OCI-LY7 (cell line): ENCODE data around the gene PRSS2. TPM values are rescaled to one million over a fixed set of nuclear protein-coding genes. Genes with fewer than 3 reads are reported as not detected.

Source experiments
- BruUV-seq: library from RNA; stranded (reverse); fragments of 400-500 nt; replicated peaks from 2 replicates; lab custom pipeline; 2021; lab: Mats Ljungman, UMichigan
- CTCF ChIA-PET: fragments of 300-600 bp; sonication (Branson Sonifier 250); formaldehyde crosslinking; loops from one replicate; lab custom pipeline; 2022; ENCODE audit warnings: antibody characterized with exemption; ENCODE audit not compliant: unreplicated experiment; lab: Charles Lee
- POLR2A ChIA-PET: fragments of 300-600 bp; sonication (Branson Sonifier 250); formaldehyde crosslinking; loops from one replicate; lab custom pipeline; 2022; ENCODE audit warnings: antibody characterized with exemption; lab: Charles Lee
- DNase-seq: peaks from one replicate; pipeline ENCODE4 v3.0.0-alpha.2; 2015; ENCODE audit warnings: low spot score
- H2AFZ ChIP-seq: fragments of 200-600 bp; sonication (generic), shearing (Covaris generic); 2 replicates; pipeline ENCODE4 v1.6.1; 2014; ENCODE audit warnings: mild to moderate bottlenecking, antibody characterized with exemption, low read length, moderate library complexity
- H3K27ac ChIP-seq: fragments of 200-600 bp; sonication (generic); 2 replicates; pipeline ENCODE4 v1.5.1; 2014; ENCODE audit warnings: mixed run types, low read depth, mild to moderate bottlenecking, moderate library complexity, low read length, inconsistent platforms; ENCODE audit not compliant: poor library complexity, severe bottlenecking
- H3K36me3 ChIP-seq: fragments of 200-600 bp; sonication (generic); 2 replicates; pipeline ENCODE4 v1.6.1; 2014; ENCODE audit warnings: mild to moderate bottlenecking, antibody characterized with exemption, low read length, moderate library complexity, mixed read lengths; ENCODE audit not compliant: insufficient read depth
- H3K4me1 ChIP-seq: fragments of 200-600 bp; sonication (generic); 2 replicates; pipeline ENCODE4 v1.5.1; 2014; ENCODE audit warnings: mild to moderate bottlenecking, low read length; ENCODE audit not compliant: insufficient read depth, poor library complexity, severe bottlenecking
- H3K4me2 ChIP-seq: fragments of 200-600 bp; sonication (generic); 2 replicates; pipeline ENCODE4 v1.6.1; 2014; ENCODE audit warnings: mild to moderate bottlenecking, low read length
- H3K4me3 ChIP-seq: fragments of 200-600 bp; sonication (generic); 2 replicates; pipeline ENCODE4 v1.5.1; 2014; ENCODE audit warnings: mild to moderate bottlenecking, low read depth, low read length; ENCODE audit not compliant: poor library complexity, severe bottlenecking
- H3K79me2 ChIP-seq: fragments of 200-600 bp; sonication (generic); 2 replicates; pipeline ENCODE4 v1.6.1; 2016; ENCODE audit warnings: low read depth, mild to moderate bottlenecking, low read length, moderate library complexity, mixed read lengths; ENCODE audit not compliant: insufficient read depth
- H3K9me2 ChIP-seq: fragments of 200-600 bp; sonication (generic); 2 replicates; pipeline ENCODE4 v1.6.1; 2016; ENCODE audit warnings: mild to moderate bottlenecking, low read length, mixed read lengths; ENCODE audit not compliant: insufficient read depth
- H3K9me3 ChIP-seq: fragments of 200-600 bp; sonication (generic); 2 replicates; pipeline ENCODE4 v1.6.1; 2014; ENCODE audit warnings: mild to moderate bottlenecking, mixed run types, low read length, mixed read lengths
- H4K20me1 ChIP-seq: fragments of 200-600 bp; sonication (generic); 2 replicates; pipeline ENCODE4 v1.6.1; 2014; ENCODE audit warnings: mild to moderate bottlenecking, antibody characterized with exemption, low read length, moderate library complexity, mixed read lengths; ENCODE audit not compliant: insufficient read depth
- CTCF ChIP-seq: fragments of 200-600 bp; sonication (generic); conservative IDR thresholded peaks from 2 replicates; pipeline ENCODE4 v1.5.1; 2014; ENCODE audit warnings: mild to moderate bottlenecking, antibody characterized with exemption, low read length, moderate library complexity, mixed read lengths
- EZH2phosphoT487 ChIP-seq: fragments of 200-600 bp; sonication (generic); IDR thresholded peaks from 2 replicates; pipeline ENCODE4 v1.6.1; 2018; ENCODE audit warnings: low read depth, borderline replicate concordance, mild to moderate bottlenecking, mixed run types, antibody characterized with exemption, low read length, moderate library complexity, mixed read lengths
- intact Hi-C: fragments of 100-400 bp; cut with micrococcal nuclease; formaldehyde crosslinking; loops from one replicate; pipeline ENCODE4 v1.10.0; 2022; ENCODE audit not compliant: unreplicated experiment
- total RNA-seq, 2 experiments: library from RNA; depleted of rRNA in 1 of 2; stranded (reverse); fragments of >200 nt in 1 of 2; shearing (Covaris generic) in 1 of 2; gene quantifications; 2 replicates each; pipeline ENCODE4 v1.2.3, GENCODE V29; 2014 to 2022

PRSS2 gene
- total RNA-seq, 2 experiments from 2014 or later = 0.60 to 1.1 TPM

DNA sequence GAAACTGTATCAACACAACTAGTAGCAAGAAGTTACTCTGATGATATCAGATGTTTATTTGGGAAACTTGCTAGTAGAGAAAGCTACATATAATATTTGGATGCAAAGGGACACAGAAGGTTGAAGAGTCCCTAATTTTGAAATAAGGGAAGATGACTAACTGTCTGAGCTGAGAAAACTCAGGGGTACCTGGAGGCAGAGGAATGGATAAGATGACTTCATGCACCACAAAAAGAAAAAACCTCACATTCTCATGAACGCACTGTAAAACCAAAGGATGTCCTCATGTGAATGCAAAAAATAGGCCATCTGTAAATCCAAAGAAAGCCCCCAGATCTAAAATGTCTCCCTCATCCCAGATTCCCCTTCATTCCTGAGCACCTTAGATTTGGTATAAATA, 29.3 kb downstream of the PRSS2 start:
- peaks cover 50% of the 10 kb centered on the region; the same call in 1 of the 2 replicates for H3K79me2 ChIP-seq
- ChIA-PET CTCF (interaction anchor here (5.7 kb wide), 1 partner anchor 9 kb away, joined by 90 read pairs; no protein-coding TSS in a partner anchor), POLR2A (interaction anchor here (1.1 to 19.1 kb wide), 4 partner anchors 9 to 215 kb away, joined by 3 to 666 read pairs (median 14); no protein-coding TSS in a partner anchor)
- H3K4me3 ChIP-seq = peak overlapping the region; percentile 81
- TF ChIP-seq EZH2phosphoT487 (no peak), CTCF (no peak)
- peaks cover 67% of the 10 kb centered on the region for H3K36me3 ChIP-seq
- peak overlapping the region; percentile 88 for H3K27ac ChIP-seq
- H3K4me1 ChIP-seq = peaks cover 70% of the 10 kb centered on the region
- H3K9me2 ChIP-seq = no peaks in the 10 kb centered on the region
- peak overlapping the region; percentile 89 for H3K4me2 ChIP-seq
- no peaks in the 10 kb centered on the region for H3K9me3 ChIP-seq
- no peak overlapping the region for H2AFZ ChIP-seq
- no peaks in the 10 kb centered on the region for H4K20me1 ChIP-seq
- no peak for DNase-seq
- no TSS peak for BruUV-seq
- intact Hi-C loops = loop anchor here (10.0 kb wide), 1 partner anchor 285 kb away; no protein-coding TSS in a partner anchor

DNA sequence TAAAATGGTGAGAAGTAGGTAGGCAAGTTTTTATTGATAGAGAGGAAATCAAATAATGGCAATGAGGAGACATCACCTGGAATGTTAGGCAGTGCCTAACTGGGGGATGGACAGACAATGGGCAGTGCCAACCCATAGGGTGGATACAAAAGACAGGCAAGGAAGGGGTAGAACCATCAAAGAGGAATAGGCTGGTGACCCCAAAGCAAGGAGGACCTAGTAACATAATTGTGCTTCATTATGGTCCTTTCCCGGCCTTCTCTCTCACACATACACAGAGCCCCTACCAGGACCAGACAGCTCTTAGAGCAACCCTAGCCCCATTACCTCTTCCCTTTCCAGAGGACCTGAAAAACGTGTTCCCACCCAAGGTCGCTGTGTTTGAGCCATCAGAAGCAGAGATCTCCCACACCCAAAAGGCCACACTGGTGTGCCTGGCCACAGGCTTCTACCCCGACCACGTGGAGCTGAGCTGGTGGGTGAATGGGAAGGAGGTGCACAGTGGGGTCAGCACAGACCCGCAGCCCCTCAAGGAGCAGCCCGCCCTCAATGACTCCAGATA, 30.0 kb downstream of the PRSS2 start:
- Histone ChIP-seq H3K79me2 (peaks cover 49% of the 10 kb centered on the region; the same call in 1 of the 2 replicates), H4K20me1 (no peaks in the 10 kb centered on the region), H3K9me3 (no peaks in the 10 kb centered on the region), H2AFZ (no peak overlapping the region), H3K27ac (peak overlapping the region; percentile 88), H3K4me3 (no peak overlapping the region), H3K4me1 (peaks cover 70% of the 10 kb centered on the region), H3K36me3 (peaks cover 74% of the 10 kb centered on the region), H3K9me2 (no peaks in the 10 kb centered on the region), H3K4me2 (peak overlapping the region; percentile 89)
- no TSS peak for BruUV-seq
- intact Hi-C loops = loop anchor here (10.0 kb wide), 1 partner anchor 284 kb away; no protein-coding TSS in a partner anchor
- TF ChIP-seq EZH2phosphoT487 = no peak
- TF ChIP-seq CTCF = no peak
- no peak for DNase-seq
- ChIA-PET CTCF (no interaction called here), POLR2A (interaction anchor here (0.8 to 19.1 kb wide), 3 partner anchors 8 to 10 kb away, joined by 3 to 666 read pairs (median 666); no protein-coding TSS in a partner anchor)
